Bronchial epithelial cell (primary cell): ENCODE data around the gene KLHL26. TPM values are rescaled to one million over a fixed set of nuclear protein-coding genes. Genes with fewer than 3 reads are reported as not detected.

Source experiments
- DNase-seq: peaks from one replicate; pipeline ENCODE4 v3.0.0-alpha.2; 2010; ENCODE audit warnings: low read depth
- FAIRE-seq: peaks from 2 replicates; lab custom pipeline; 2011; peaks lifted over from hg19 to GRCh38; lab: Jason Lieb, UNC
- H3K27me3 ChIP-seq: 2 replicates; pipeline ENCODE4 v1.5.1; 2011; ENCODE audit warnings: low read length; ENCODE audit not compliant: control insufficient read depth, insufficient read depth
- H3K36me3 ChIP-seq: 2 replicates; pipeline ENCODE4 v1.5.1; 2011; ENCODE audit warnings: low read length; ENCODE audit not compliant: control insufficient read depth, insufficient read depth
- H3K4me3 ChIP-seq: 2 replicates; pipeline ENCODE4 v1.5.1; 2011; ENCODE audit warnings: mild to moderate bottlenecking, low read depth, low read length, control low read depth
- CTCF ChIP-seq: IDR thresholded peaks from 2 replicates; pipeline ENCODE4 v1.5.1; 2011; ENCODE audit warnings: mild to moderate bottlenecking, moderate library complexity, low read length, control low read depth, inconsistent platforms; ENCODE audit not compliant: insufficient read depth, severe bottlenecking
- total RNA-seq: library from RNA; depleted of rRNA; stranded (reverse); fragments of >200 nt; gene quantifications from 2 replicates; pipeline ENCODE4 v1.2.1, GENCODE V29; 2014

The KLHL26 gene
- total RNA-seq, 1 donor from 2014 or later: 3.2 TPM

GRCh38 chr19:18618236-18618635, 18.6 kb upstream of the KLHL26 start:
- Histone ChIP-seq H3K4me3 (no peak overlapping the region), H3K36me3 (no peaks in the 10 kb centered on the region), H3K27me3 (peaks cover 5% of the 10 kb centered on the region)
- DNase-seq (no peak), FAIRE-seq (no peak)
- TF ChIP-seq CTCF: no peak

GRCh38 chr19:18620311-18620710, 16.5 kb upstream of the KLHL26 start:
- no peak for DNase-seq
- FAIRE-seq: no peak
- H3K27me3 ChIP-seq: peaks cover 1% of the 10 kb centered on the region
- no peak for TF ChIP-seq CTCF
- no peak overlapping the region for H3K4me3 ChIP-seq
- H3K36me3 ChIP-seq: no peaks in the 10 kb centered on the region

GRCh38 chr19:18620902-18621301, 15.9 kb upstream of the KLHL26 start:
- no peak for FAIRE-seq
- no peak for TF ChIP-seq CTCF
- no peak for DNase-seq
- H3K27me3 ChIP-seq: peaks cover 1% of the 10 kb centered on the region
- H3K36me3 ChIP-seq: no peaks in the 10 kb centered on the region
- H3K4me3 ChIP-seq: no peak overlapping the region

- no peak for FAIRE-seq
- DNase-seq: no peak
- Histone ChIP-seq H3K4me3 (no peak overlapping the region), H3K36me3 (no peaks in the 10 kb centered on the region), H3K27me3 (no peaks in the 10 kb centered on the region)
- TF ChIP-seq CTCF: no peak
Observed at GRCh38 chr19:18626906-18627305, 9.9 kb upstream of the KLHL26 start.

GRCh38 chr19:18629166-18630088, 7.4 kb upstream of the KLHL26 start:
- H3K4me3 ChIP-seq: no peak overlapping the region
- no peak for TF ChIP-seq CTCF
- H3K27me3 ChIP-seq: no peaks in the 10 kb centered on the region
- H3K36me3 ChIP-seq: no peaks in the 10 kb centered on the region
- FAIRE-seq (no peak), DNase-seq (no peak)
